Skeletal muscle tissue (tissue), 4 donors: ENCODE data around the gene PITPNB. TPM values are rescaled to one million over a fixed set of nuclear protein-coding genes. Genes with fewer than 3 reads are reported as not detected.

Experiments
- H3K27ac ChIP-seq: one replicate; pipeline ENCODE4 v1.7.0; 2013; ENCODE audit warnings: mild to moderate bottlenecking, low read depth, low read length, inconsistent platforms
- H3K27me3 ChIP-seq, 3 donors: one replicate each; pipeline ENCODE4 v1.7.0; 2013; ENCODE audit warnings: low read length in 3 of 3; ENCODE audit not compliant: control insufficient read depth in 3 of 3, insufficient read depth in 3 of 3
- H3K36me3 ChIP-seq, 3 donors: one replicate each; pipeline ENCODE4 v1.7.0; 2013; ENCODE audit warnings: low read length in 3 of 3; ENCODE audit not compliant: control insufficient read depth in 3 of 3, insufficient read depth in 3 of 3
- H3K4me1 ChIP-seq, 3 donors: one replicate each; pipeline ENCODE4 v1.7.0; 2013; ENCODE audit warnings: low read length in 3 of 3, mild to moderate bottlenecking in 3 of 3; ENCODE audit not compliant: control insufficient read depth in 3 of 3, insufficient read depth in 3 of 3
- H3K4me3 ChIP-seq, 3 donors: one replicate each; pipeline ENCODE4 v1.7.0; 2013; ENCODE audit warnings: low read length in 3 of 3
- H3K9ac ChIP-seq, 3 donors: one replicate each; pipeline ENCODE4 v1.7.0; 2013; ENCODE audit warnings: low read length in 3 of 3, mild to moderate bottlenecking in 3 of 3, moderate library complexity in 2 of 3, low read depth in 1 of 3
- H3K9me3 ChIP-seq, 3 donors: one replicate each; pipeline ENCODE4 v1.7.0; 2013; ENCODE audit warnings: low read length in 3 of 3; ENCODE audit not compliant: control insufficient read depth in 3 of 3
- total RNA-seq: library from RNA; depleted of rRNA; stranded (reverse); fragments of >200 nt; gene quantifications from one replicate; pipeline ENCODE4 v1.2.3, GENCODE V29; 2014
- donor health status: Osteomylitis.

PITPNB gene
- total RNA-seq, 1 donor from 2014 or later = 36.5 TPM

- H3K4me1 ChIP-seq = peaks cover 9 to 14% (median 13%) of the 10 kb centered on the region in 3 donors
- H3K27ac ChIP-seq = no peak overlapping the region
- no peaks in the 10 kb centered on the region for H3K27me3 ChIP-seq
- no peak overlapping the region for H3K4me3 ChIP-seq
- H3K36me3 ChIP-seq = peaks cover 12 to 16% (median 15%) of the 10 kb centered on the region in 3 donors
- no peaks in the 10 kb centered on the region for H3K9me3 ChIP-seq
- no peak overlapping the region for H3K9ac ChIP-seq
Observed at GRCh38 chr22:27848005-27848404, 71.1 kb downstream of the PITPNB start.

- Histone ChIP-seq H3K4me3 (no peak overlapping the region), H3K36me3 (peaks cover 9 to 13% (median 12%) of the 10 kb centered on the region in 3 donors), H3K27me3 (no peaks in the 10 kb centered on the region), H3K9ac (no peak overlapping the region), H3K27ac (no peak overlapping the region), H3K9me3 (no peaks in the 10 kb centered on the region), H3K4me1 (peaks cover 9 to 17% (median 14%) of the 10 kb centered on the region in 3 donors)
Observed at GRCh38 chr22:27846910-27847309, 72.1 kb downstream of the PITPNB start.

GRCh38 chr22:27846248-27846757, 72.8 kb downstream of the PITPNB start:
- Histone ChIP-seq H3K9ac (no peak overlapping the region), H3K36me3 (peaks cover 5 to 10% (median 9%) of the 10 kb centered on the region in 3 donors), H3K4me3 (no peak overlapping the region)

GRCh38 chr22:27845644-27846043, 73.4 kb downstream of the PITPNB start:
- H3K9me3 ChIP-seq = no peaks in the 10 kb centered on the region
- H3K9ac ChIP-seq = no peak overlapping the region
- no peak overlapping the region for H3K27ac ChIP-seq
- H3K27me3 ChIP-seq = no peaks in the 10 kb centered on the region
- peaks cover 6 to 9% (median 8%) of the 10 kb centered on the region in 3 donors for H3K36me3 ChIP-seq
- no peak overlapping the region for H3K4me3 ChIP-seq
- peaks cover 9 to 17% (median 13%) of the 10 kb centered on the region in 3 donors for H3K4me1 ChIP-seq

More at GRCh38 chr22:27846248-27846757, 72.8 kb downstream of the PITPNB start:
- no peaks in the 10 kb centered on the region for H3K9me3 ChIP-seq
- no peak overlapping the region for H3K27ac ChIP-seq
- no peaks in the 10 kb centered on the region for H3K27me3 ChIP-seq
- H3K4me1 ChIP-seq = peaks cover 9 to 17% (median 14%) of the 10 kb centered on the region in 3 donors

- Histone ChIP-seq H3K36me3 (peaks cover 6 to 9% (median 8%) of the 10 kb centered on the region in 3 donors), H3K4me1 (peaks cover 5 to 11% (median 6%) of the 10 kb centered on the region in 3 donors), H3K27me3 (no peaks in the 10 kb centered on the region), H3K4me3 (no peak overlapping the region), H3K9ac (no peak overlapping the region), H3K27ac (no peak overlapping the region), H3K9me3 (no peaks in the 10 kb centered on the region)
Observed at GRCh38 chr22:27844656-27845591, 74.1 kb downstream of the PITPNB start.

GRCh38 chr22:27844256-27844655, 74.8 kb downstream of the PITPNB start:
- H3K9me3 ChIP-seq = no peaks in the 10 kb centered on the region
- H3K9ac ChIP-seq = no peak overlapping the region
- peaks cover 6 to 9% (median 8%) of the 10 kb centered on the region in 3 donors for H3K36me3 ChIP-seq
- peaks cover 0 to 7% (median 0%) of the 10 kb centered on the region in 3 donors for H3K4me1 ChIP-seq
- H3K4me3 ChIP-seq = no peak overlapping the region
- no peak overlapping the region for H3K27ac ChIP-seq
- no peaks in the 10 kb centered on the region for H3K27me3 ChIP-seq

- Histone ChIP-seq H3K36me3 (peaks cover 4 to 9% (median 8%) of the 10 kb centered on the region in 3 donors), H3K4me1 (peaks cover 0 to 7% (median 0%) of the 10 kb centered on the region in 3 donors)
Observed at GRCh38 chr22:27843441-27843840, 75.6 kb downstream of the PITPNB start.

GRCh38 chr22:27842669-27843431, 76.2 kb downstream of the PITPNB start:
- peaks cover 0 to 7% (median 0%) of the 10 kb centered on the region in 3 donors for H3K4me1 ChIP-seq
- peak overlapping the region; percentile 30 for H3K27ac ChIP-seq
- no peak overlapping the region for H3K4me3 ChIP-seq
- no peak overlapping the region for H3K9ac ChIP-seq
- no peaks in the 10 kb centered on the region for H3K9me3 ChIP-seq
- H3K27me3 ChIP-seq = no peaks in the 10 kb centered on the region
- peaks cover 4 to 9% (median 8%) of the 10 kb centered on the region in 3 donors for H3K36me3 ChIP-seq

More at GRCh38 chr22:27843441-27843840, 75.6 kb downstream of the PITPNB start:
- H3K4me3 ChIP-seq = no peak overlapping the region
- H3K27ac ChIP-seq = peak overlapping the region; percentile 30
- no peaks in the 10 kb centered on the region for H3K27me3 ChIP-seq
- H3K9ac ChIP-seq = no peak overlapping the region
- no peaks in the 10 kb centered on the region for H3K9me3 ChIP-seq

- no peak overlapping the region for H3K9ac ChIP-seq
- peaks cover 4 to 9% (median 8%) of the 10 kb centered on the region in 3 donors for H3K36me3 ChIP-seq
- H3K27ac ChIP-seq = no peak overlapping the region
- no peak overlapping the region for H3K4me3 ChIP-seq
- peaks cover 0 to 7% (median 0%) of the 10 kb centered on the region in 3 donors for H3K4me1 ChIP-seq
- H3K9me3 ChIP-seq = peaks cover 0 to 2% (median 0%) of the 10 kb centered on the region in 3 donors
- no peaks in the 10 kb centered on the region for H3K27me3 ChIP-seq
Observed at GRCh38 chr22:27842201-27842600, 76.9 kb downstream of the PITPNB start.
